Brain microvascular endothelial cell (primary cell): Measurements from ENCODE around the gene OLFM2.

Experiments used
- DNase-seq: peaks from one replicate; pipeline ENCODE4 v3.0.0-alpha.2; 2020
- H3K27ac ChIP-seq: fragments of 250-450 bp; sonication (Bioruptor Pico); 2 replicates; pipeline ENCODE4 v1.5.1; 2020; ENCODE audit warnings: mild to moderate bottlenecking, moderate library complexity
- H3K27me3 ChIP-seq: fragments of 250-450 bp; sonication (Bioruptor Pico); replicated peaks from 2 replicates; pipeline ENCODE4 v1.5.1; 2020; ENCODE audit warnings: mild to moderate bottlenecking
- H3K36me3 ChIP-seq: fragments of 250-450 bp; sonication (Bioruptor Pico); replicated peaks from 2 replicates; pipeline ENCODE4 v1.5.1; 2020; ENCODE audit warnings: mild to moderate bottlenecking
- H3K4me3 ChIP-seq: 2 replicates; pipeline ENCODE4 v1.5.1; 2011; ENCODE audit warnings: low read depth, mild to moderate bottlenecking, control low read depth, low read length, moderate library complexity
- in situ Hi-C: cut with HindIII; loops from 2 replicates; pipeline ENCODE4 v1.10.0; 2017; ENCODE audit warnings: low sequenced_read_pairs, low pct_ligation_motif_present
- TF ChIP-seq, protein P1 (sequence below): IDR thresholded peaks from 2 replicates; pipeline ENCODE4 v1.5.1; 2011; ENCODE audit warnings: low read depth, mild to moderate bottlenecking, moderate library complexity, low read length, control low read depth, inconsistent platforms; ENCODE audit errors: missing control alignments

Gene OLFM2

DNA sequence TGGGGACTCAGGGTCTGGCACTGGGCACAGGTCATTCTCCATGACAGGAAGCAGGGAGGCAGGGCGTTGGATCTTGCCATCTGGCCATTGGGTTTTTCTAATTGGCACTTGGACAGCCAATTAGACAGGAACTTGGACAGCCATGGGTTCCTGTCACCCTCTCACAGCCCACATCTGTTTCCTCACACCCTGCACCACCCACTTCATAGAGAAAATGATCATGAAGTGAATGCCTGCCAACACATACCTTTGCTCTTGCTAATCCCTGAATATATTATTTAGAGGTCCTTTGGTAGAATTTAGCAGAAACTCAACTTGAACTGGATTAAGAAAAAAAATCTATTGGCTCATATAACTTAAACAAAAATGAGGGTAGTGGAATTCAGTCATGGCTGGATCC lies 4.9 kb upstream of the OLFM2 start:
- H3K4me3 ChIP-seq = no peak overlapping the region
- H3K27ac ChIP-seq = no peak overlapping the region
- H3K36me3 ChIP-seq = no peaks in the 10 kb centered on the region
- in situ Hi-C loops = no loop called here
- DNase-seq = no peak
- no peaks in the 10 kb centered on the region for H3K27me3 ChIP-seq
- TF ChIP-seq, protein P1, sequence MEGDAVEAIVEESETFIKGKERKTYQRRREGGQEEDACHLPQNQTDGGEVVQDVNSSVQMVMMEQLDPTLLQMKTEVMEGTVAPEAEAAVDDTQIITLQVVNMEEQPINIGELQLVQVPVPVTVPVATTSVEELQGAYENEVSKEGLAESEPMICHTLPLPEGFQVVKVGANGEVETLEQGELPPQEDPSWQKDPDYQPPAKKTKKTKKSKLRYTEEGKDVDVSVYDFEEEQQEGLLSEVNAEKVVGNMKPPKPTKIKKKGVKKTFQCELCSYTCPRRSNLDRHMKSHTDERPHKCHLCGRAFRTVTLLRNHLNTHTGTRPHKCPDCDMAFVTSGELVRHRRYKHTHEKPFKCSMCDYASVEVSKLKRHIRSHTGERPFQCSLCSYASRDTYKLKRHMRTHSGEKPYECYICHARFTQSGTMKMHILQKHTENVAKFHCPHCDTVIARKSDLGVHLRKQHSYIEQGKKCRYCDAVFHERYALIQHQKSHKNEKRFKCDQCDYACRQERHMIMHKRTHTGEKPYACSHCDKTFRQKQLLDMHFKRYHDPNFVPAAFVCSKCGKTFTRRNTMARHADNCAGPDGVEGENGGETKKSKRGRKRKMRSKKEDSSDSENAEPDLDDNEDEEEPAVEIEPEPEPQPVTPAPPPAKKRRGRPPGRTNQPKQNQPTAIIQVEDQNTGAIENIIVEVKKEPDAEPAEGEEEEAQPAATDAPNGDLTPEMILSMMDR = no peak

DNA sequence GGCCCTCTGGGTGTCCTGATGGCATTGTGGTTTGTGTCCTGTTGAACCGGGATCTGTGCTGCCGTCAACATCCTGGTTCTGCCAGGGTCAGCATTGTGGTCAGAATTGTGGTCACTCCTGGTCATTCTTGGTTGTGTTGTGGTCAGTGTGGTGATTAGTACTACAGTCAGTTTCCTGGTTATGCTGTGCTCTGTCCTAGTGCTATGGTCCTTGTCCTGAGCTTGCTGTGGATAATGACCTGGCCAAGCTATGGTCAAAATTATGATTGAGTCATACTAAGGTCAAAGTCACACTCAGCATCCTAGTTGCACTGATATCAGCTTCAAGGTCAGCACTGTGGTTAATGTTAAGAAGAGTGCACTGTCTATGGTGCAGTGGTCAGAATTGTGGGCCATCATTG lies 4.5 kb upstream of the OLFM2 start:
- in situ Hi-C loops = no loop called here

DNA sequence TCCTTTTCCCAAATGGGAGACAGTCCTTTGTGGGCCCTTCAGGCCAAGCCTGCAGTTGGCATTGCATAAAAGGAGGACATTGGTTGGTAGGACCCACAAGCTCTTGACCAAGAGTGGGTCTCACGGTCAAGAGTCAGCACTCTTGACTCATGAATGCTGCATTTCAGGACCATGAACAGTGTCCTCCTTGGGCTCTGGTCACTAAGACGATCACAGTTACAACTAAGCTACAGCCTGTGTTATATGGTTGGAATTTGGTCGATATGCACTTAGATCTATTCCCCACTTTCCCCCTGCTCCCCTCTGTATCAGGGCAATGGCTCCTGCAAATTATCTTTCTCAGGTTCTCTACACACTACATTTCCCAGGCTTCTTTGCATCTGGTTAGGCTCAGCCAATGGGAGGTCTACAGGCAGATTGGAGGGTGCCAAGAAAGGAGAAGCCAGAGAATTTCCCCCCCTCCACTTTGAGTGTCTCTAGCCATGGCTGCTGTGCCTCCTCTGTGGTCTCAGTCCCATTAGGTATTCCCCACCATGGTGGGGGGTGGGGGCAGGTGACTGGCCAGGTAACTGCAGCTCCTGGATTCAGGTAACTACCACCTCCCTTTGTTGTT lies 3.1 kb upstream of the OLFM2 start:
- TF ChIP-seq, protein P1 = no peak
- Histone ChIP-seq H3K4me3 (no peak overlapping the region), H3K27me3 (no peaks in the 10 kb centered on the region), H3K36me3 (no peaks in the 10 kb centered on the region), H3K27ac (no peak overlapping the region)
- in situ Hi-C loops = no loop called here
- DNase-seq = peak; percentile 43

More for the DNA sequence above, 4.5 kb upstream of the OLFM2 start:
- H3K36me3 ChIP-seq = no peaks in the 10 kb centered on the region
- H3K27ac ChIP-seq = no peak overlapping the region
- TF ChIP-seq, protein P1 = no peak
- no peaks in the 10 kb centered on the region for H3K27me3 ChIP-seq
- H3K4me3 ChIP-seq = no peak overlapping the region
- DNase-seq = peak; percentile 41

DNA sequence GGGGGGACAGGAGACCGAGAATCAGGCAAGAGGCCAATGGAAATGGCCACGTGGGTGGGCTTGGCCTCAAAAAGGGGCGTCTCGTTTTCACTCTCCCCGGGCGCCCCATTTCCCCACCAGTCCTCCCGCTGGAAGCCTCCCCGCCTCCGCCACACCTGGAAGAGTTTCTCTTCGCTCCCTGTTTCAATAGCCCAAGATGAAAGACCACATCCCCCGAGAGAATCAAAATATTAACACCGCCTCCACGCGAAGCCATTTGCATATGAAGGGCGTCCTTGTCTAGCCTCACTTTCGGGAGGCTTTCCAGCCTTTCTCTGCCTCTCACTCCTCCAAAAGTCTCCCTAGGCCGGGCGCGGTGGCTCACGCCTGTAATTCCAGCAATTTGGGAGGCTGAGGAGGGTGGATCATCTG lies 691 bp upstream of the OLFM2 start:
- Histone ChIP-seq H3K27me3 (no peaks in the 10 kb centered on the region), H3K27ac (no peak overlapping the region), H3K36me3 (no peaks in the 10 kb centered on the region), H3K4me3 (no peak overlapping the region)
- in situ Hi-C loops = no loop called here
- DNase-seq = no peak
- TF ChIP-seq, protein P1 = no peak

DNA sequence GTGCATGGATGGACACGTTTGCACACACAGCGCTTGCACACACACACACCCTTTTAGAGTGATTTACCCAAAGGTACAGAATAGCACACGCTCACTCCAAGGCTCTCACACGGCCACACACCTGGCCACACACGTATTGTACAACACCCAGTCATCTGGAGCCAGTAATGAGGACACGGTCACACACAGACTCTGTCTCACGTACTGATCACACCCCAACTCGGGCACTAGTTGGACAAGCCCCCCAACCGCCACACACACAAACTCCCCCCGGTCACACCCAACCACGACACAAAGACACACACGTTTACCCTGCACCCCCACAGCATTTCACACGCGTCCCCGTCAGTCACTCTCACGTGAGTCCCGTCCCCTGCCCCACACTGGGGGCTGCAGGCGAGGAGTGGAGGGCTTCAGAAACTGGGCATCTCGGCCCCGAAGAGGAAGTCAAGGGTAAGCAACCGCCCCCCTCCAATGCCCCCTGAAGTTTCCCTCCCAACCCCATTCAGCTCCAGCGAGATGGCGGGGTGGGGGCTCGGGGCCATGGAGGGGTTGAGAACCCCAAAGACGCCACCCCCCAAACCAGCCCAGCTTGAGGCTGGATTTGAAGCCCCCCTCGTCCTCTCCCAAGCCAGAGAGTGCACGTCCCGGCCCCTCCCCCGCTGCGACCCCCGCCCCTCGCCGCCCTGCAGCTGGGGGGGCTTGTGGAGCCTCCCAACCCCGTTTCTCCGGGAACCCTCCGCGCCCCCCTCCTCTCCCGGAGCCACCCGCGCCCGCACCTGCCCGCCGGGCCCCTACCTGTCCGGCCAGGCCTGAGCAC lies 599 bp downstream of the OLFM2 start:
- Histone ChIP-seq H3K27ac (no peak overlapping the region), H3K36me3 (no peaks in the 10 kb centered on the region), H3K4me3 (peak overlapping the region; percentile 15), H3K27me3 (no peaks in the 10 kb centered on the region)
- in situ Hi-C loops = no loop called here
- TF ChIP-seq, protein P1 = no peak
- DNase-seq = no peak
